A549 (cell line): ENCODE measurements around the gene POC1A.

Source experiments
- CEBPB ChIP-seq, 2 experiments: fragments of >200 bp in 1 of 2; sonication (Bioruptor Twin) in 1 of 2; formaldehyde crosslinking in 1 of 2; IDR thresholded peaks; 2 replicates each; pipeline ENCODE4 v1.6.1; 2012 to 2016
- ELK1 ChIP-seq: fragments of 150-350 bp; IDR thresholded peaks from 2 replicates; pipeline ENCODE4 v1.6.1; 2014; ENCODE audit warnings: low read depth, mild to moderate bottlenecking, low read length

GRCh38 chr3:52067046-52067445 lies 87.2 kb downstream of the POC1A start:
- no peak for TF ChIP-seq CEBPB (IDR thresholded peaks at IDR 0.05)
- no peak for TF ChIP-seq ELK1
